NCI-H2227 (cell line): ENCODE results near the gene PBX4.

Experiments
- DNase-seq: peaks from one replicate; lab custom pipeline; 2025; ENCODE audit not compliant: unreplicated experiment; lab: John Stamatoyannopoulos, UW

PBX4 gene

GRCh38 chr19:19541616-19542015 is 76.9 kb downstream of the PBX4 start:
- no peak for DNase-seq

- DNase-seq: no peak
Observed at GRCh38 chr19:19540715-19541515, 77.6 kb downstream of the PBX4 start.

- no peak for DNase-seq
Observed at GRCh38 chr19:19540064-19540714, 78.3 kb downstream of the PBX4 start.

GRCh38 chr19:19539698-19540063 is 78.8 kb downstream of the PBX4 start:
- DNase-seq: no peak

- peak; percentile 50 for DNase-seq
Observed at GRCh38 chr19:19538785-19539166, 79.7 kb downstream of the PBX4 start.

- peak; percentile 80 for DNase-seq
Observed at GRCh38 chr19:19538061-19538784, 80.3 kb downstream of the PBX4 start, which contains the start of gene CILP2. TSS of gene CILP2 (plus strand) at chr19:19538265. CDS start at chr19:19538350, 85 bp downstream.

GRCh38 chr19:19537075-19538048 is 81.1 kb downstream of the PBX4 start:
- DNase-seq: no peak

GRCh38 chr19:19535311-19536191 is 82.9 kb downstream of the PBX4 start:
- DNase-seq: no peak

- DNase-seq: no peak
Observed at GRCh38 chr19:19534556-19535265, 83.8 kb downstream of the PBX4 start.

- DNase-seq: no peak
Observed at GRCh38 chr19:19533841-19534240, 84.6 kb downstream of the PBX4 start.

- DNase-seq: no peak
Observed at GRCh38 chr19:19532806-19533701, 85.4 kb downstream of the PBX4 start.

- DNase-seq: peak; percentile 80
Observed at GRCh38 chr19:19531951-19532805, 86.3 kb downstream of the PBX4 start.

GRCh38 chr19:19530889-19531288 is 87.6 kb downstream of the PBX4 start:
- no peak for DNase-seq

- no peak for DNase-seq
Observed at GRCh38 chr19:19530423-19530804, 88.1 kb downstream of the PBX4 start.

GRCh38 chr19:19529783-19530422 is 88.6 kb downstream of the PBX4 start:
- DNase-seq: no peak

GRCh38 chr19:19528721-19529490 is 89.6 kb downstream of the PBX4 start, which contains the start of gene YJEFN3:
TSS of gene YJEFN3 (plus strand) at chr19:19528911. CDS start at chr19:19528933, 22 bp downstream.
- peak; percentile 68 for DNase-seq
